HG03520 (cell line): Measurements from ENCODE around the gene KNSTRN.

Experiments used
- ATAC-seq: cut with Tn5 transposase; IDR thresholded peaks from one replicate; pipeline ENCODE4 v1.9.1; 2021; ENCODE audit warnings: mild to moderate bottlenecking, moderate library complexity; ENCODE audit not compliant: unreplicated experiment

The KNSTRN gene

DNA sequence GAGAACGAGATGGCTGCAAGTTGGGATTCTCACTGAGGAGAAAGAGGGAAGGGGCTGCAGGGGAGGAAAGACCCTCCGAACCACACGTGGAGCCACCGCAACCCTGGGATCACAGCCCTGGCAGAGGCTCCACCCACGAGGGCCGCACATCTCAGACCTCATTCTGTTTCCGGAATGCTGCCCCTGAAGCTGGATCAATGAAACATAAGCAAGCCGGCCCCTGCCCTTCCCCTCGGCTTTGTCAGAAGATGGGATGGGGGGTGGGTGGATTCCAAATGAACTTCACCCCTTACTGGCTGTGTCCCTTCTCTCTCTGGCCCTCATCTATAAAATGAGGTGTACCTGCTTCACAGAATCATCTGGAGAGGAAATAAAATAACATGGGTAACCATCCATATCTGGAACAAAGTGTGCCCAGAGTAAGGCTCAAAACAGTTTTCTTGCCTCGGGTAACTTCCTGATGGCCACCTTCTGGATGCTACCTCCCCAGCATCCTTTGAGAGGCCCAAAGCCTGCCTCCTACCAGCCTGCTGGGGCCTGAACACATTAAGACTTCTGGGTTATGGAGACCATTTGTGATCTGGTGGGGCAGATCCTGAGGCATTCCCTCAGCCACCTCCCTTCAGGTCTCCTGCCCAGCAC, 37.2 kb upstream of the KNSTRN start:
- ATAC-seq: no peak

- no peak for ATAC-seq
Observed at GRCh38 chr15:40345867-40346578, 36.5 kb upstream of the KNSTRN start.

DNA sequence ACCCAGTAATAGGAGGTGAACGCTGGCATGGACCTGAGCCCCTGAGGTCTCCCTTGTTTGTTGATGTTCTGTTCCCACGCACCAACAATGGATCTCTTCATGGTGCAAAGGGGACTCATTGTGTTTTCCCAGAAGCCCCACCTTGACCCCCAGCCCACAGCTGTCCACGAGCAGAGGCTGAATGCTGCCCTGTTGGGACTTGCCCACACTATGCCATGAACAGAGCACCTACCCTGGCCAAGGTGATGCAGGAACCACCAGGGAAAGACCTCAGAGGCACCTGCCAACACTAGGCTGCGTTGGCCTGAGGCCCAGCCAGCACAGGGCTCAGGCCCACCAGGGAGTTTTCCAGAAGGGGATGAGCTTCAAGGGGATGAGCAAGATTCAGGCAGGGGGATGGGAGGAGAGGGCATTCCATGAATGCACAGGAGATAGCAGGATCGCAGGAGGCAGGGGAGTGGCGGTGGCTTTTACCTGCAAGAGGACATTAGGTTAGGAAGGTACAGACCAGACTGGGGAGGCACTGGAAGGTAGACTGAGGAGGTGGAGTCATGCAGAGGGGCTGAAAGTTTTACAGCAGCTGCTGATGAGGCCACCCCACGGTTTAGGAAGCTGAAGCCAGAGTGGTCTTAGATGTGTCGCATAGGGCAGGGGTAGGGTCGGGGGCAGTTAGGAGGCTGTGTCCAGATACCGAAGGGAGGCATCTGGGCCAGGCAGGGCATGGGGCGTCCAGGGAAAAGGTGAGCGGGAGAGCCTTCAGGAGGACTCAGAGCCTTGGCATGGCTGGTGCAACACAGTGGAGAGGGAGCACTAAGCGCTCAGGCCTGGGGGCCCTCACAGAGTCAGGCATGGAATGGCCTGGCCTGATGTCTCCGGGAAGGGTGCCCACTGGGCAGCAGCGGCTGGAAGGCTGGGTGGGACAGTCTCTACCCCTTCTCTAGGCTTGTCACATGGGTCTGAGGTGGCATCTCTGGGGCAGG, 35.7 kb upstream of the KNSTRN start:
- no peak for ATAC-seq

GRCh38 chr15:40347559-40348473, 34.7 kb upstream of the KNSTRN start:
- no peak for ATAC-seq

DNA sequence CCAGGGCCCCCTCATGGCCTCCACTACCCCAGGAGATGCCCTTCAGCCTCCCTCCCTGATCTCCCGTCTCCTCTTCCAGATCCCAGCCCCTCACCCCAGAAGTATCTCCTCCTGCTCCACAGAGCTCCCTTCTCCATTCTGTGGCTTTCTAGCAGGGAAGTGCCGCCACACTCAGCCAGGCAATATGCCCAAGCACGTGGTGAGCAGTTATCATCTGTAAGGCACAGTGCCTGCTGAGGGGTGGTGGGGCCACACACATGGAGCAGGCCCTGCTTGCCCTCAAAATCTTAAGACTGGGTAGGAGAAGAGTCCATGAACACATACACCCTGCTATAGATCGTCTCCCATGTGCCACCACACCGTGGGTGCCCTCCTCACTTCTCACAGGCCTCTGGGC, 34.0 kb upstream of the KNSTRN start:
- no peak for ATAC-seq

- no peak for ATAC-seq
Observed at GRCh38 chr15:40349163-40349562, 33.4 kb upstream of the KNSTRN start.

DNA sequence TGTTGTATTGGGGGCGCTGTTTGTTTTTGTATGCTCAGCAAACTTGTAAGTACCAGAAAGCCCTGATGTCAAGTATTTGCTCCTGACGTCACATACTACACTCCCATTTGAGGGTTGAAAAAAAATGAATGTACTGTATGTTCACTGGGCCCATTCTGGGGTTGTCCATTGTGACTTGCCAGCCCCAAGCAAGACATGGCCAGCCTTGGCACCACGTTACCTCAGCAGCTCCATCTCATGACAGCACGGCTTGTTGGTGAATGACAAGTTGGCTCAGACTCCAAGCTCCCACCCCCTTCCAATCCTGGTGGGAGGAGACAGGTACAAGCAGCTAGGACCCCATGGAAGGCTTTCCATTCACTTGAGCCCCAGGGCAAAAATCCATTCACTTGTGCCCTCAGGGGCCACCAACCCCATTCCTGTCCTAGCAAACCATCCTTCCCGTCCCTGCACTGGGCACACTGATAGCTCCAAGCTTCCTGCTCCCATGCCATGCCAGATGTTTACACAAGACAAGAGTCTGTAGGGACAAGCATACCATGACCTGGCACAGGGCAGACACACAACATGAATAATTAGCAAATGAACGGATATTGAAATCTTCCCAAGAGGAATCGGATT, 30.1 kb upstream of the KNSTRN start:
- no peak for ATAC-seq

- no peak for ATAC-seq
Observed at GRCh38 chr15:40353697-40354096, 28.8 kb upstream of the KNSTRN start.

GRCh38 chr15:40354408-40355171, 27.9 kb upstream of the KNSTRN start:
- no peak for ATAC-seq

- ATAC-seq: no peak
Observed at GRCh38 chr15:40355976-40356585, 26.4 kb upstream of the KNSTRN start.

- ATAC-seq: no peak
Observed at GRCh38 chr15:40357246-40357645, 25.3 kb upstream of the KNSTRN start.

GRCh38 chr15:40357723-40358470, 24.6 kb upstream of the KNSTRN start, which contains the start of gene DISP2:
Gene DISP2, plus strand, starts transcription at chr15:40358219. Its CDS starts 103 bp downstream, at chr15:40358322.
- ATAC-seq: peak; percentile 82

DNA sequence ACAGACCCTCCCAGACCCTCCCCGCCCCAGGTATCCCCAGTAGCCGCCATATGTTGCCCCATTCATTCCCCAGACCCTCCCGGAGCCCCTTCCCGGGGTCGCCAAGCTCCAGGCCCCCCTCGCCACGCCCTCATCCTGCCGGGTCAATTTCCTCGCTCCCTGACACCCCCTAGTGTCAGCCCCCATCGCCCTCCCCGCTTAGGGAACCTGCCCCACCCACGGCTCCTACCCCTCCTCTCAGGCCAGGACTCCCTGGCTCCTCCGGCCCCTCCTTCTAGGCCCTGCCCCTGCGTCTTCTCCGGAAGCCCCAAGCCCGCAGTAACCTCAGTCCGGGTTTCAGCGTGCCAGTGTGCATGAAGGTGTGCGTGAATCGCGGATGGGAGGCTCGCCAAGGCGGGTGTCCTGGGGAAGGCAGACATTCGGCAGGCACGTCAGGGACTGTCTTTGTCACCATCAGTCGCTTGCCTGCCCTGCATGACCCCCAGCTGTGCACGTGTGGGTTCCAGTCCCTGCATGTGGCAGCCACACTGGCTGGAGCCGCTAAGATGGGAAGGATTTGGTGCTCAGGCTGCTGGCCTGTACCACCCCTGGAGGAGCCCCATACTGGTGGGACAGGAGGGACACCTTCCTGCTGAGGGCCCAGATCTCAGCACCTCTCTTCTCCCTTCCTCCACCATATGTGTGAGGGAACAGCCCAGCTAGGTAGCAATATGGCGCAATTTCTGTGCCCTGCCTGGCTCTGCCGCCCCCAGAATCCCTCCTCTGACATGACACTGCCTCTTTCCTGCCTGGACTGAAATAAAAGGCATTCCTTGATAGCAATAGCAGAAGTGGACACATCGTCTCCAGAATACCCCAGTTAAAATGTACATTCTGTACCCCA, 23.8 kb upstream of the KNSTRN start:
- no peak for ATAC-seq

GRCh38 chr15:40360015-40360414, 22.5 kb upstream of the KNSTRN start:
- no peak for ATAC-seq

- ATAC-seq: no peak
Observed at GRCh38 chr15:40361640-40362039, 20.9 kb upstream of the KNSTRN start.

DNA sequence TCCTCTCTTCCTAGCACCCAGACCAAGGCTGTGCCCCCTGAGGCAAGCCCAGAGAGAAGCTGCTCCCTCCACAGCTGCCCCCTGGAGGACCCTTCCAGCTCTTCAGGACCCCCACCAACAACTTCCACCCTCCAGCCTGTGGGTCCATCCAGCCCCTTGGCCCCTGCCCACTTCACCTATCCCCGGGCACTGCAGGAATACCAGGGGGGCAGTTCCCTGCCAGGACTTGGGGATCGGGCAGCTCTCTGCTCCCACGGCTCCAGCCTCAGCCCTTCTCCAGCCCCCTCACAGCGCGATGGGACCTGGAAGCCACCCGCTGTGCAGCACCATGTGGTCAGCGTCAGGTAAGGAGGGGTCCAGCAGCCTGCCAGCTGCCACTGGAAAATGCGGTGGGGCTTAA, 18.9 kb upstream of the KNSTRN start:
- ATAC-seq: no peak

DNA sequence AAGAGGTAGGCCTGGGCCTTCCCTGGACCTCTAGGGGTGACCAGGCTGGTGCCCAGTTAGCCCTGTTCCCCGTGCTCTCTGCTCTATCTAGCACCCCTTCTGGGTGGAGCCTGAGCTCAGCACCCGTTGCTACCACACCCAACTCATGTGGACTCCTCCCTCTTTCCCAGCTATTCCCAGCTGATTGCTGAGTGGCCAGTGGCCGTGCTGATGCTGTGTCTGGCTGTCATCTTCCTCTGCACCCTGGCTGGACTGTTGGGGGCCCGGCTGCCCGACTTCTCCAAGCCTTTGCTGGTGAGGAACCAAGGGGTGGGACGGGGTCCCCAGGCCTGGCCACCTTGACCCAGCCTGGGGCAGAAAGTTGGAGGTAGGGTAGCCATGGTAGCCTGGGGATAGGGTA, 18.3 kb upstream of the KNSTRN start:
- no peak for ATAC-seq
